GM18498 (cell line): ENCODE results near the gene AOAH.
"Not testable (repeated sequence)": the region's sequence is repeated elsewhere in the genome, so short reads cannot be mapped to it uniquely, and the experiment has no call there.

ENCODE experiments used
- ATAC-seq: cut with Tn5 transposase; IDR thresholded peaks from one replicate; pipeline ENCODE4 v1.9.1; 2021; ENCODE audit warnings: mild to moderate bottlenecking, moderate library complexity; ENCODE audit not compliant: unreplicated experiment

The AOAH gene

DNA sequence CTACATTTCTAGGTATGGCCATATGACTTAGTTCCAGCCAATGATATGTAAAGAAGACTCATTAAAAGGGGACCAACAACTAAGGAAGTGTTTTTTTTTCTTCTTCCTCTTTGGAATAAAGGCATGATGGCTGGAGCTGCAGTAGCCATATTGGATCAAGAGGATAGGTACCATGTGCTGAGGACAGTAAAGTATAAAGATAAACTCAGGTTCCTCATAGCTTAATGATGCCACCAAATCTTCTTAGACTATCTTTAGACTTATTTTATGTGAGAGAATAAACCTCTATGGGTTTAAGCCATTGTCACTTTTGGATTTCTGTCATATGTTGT lies 249.3 kb downstream of the AOAH start:
- no peak for ATAC-seq

DNA sequence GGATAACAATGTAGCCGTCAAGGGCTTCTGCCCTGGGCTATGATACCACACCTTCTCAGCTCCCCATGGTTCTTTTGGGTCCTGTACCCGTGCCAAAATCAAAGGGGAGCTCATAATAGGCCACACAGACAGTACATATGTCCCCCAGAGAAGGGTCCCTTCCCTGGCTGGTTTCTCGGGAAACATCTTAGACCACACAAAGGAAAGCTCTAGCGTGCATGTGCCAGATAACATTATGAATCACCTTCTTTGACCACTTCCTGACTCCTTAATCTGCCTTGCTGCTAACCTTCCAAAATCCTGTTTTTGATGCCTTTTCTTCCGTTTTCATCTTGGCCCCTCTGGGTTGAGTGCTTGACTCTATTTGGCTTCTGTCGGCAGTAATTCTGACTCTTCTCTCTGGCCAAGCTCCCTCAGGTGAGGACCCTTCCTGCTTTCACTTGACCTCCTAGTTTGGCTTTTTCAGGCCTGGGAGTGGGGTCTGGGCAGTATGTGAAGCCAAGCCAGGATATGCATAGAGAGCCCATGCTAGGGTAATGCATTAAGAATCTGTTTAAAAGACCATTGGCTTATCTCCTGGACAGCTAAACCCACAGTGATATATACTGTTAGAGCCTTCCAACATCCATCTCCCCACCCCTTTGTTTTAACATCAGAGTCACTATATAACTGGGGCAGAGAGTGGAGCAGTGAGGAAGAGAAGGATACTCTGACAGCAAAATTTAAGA lies 249.8 kb downstream of the AOAH start:
- ATAC-seq: no peak

- no peak for ATAC-seq
Observed at GRCh38 chr7:36473454-36474282, 250.6 kb downstream of the AOAH start.

DNA sequence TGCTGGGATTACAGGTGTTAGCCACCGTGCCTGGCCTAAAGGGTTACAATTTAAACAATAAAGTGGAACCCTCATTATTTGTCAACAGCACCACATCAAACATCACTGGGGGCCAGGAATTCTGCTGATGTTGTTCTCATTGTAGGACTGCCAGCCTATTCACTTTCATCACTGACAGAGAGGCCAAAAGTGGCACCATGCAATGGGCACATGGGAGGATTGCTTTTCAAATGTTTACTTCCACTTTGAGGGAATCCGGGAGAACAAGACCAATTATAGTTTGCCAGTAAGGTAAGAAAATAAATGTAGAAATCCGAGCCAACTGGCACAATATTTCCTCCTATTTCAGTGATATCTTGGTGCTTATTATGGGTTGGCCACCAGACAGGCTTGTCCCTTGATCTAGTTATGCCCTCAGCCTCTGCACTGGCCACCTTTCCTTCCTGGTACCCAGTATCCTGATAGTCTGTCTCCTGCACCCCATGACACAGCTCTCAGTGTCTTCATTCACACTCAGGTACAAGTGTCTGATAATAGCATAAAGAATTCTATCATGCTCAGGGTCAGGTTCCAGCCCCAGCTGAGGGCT lies 252.1 kb downstream of the AOAH start:
- ATAC-seq: no peak

GRCh38 chr7:36469236-36469635 lies 255.1 kb downstream of the AOAH start:
- ATAC-seq: no peak

- ATAC-seq: no peak
Observed at GRCh38 chr7:36468370-36469101, 255.8 kb downstream of the AOAH start.

DNA sequence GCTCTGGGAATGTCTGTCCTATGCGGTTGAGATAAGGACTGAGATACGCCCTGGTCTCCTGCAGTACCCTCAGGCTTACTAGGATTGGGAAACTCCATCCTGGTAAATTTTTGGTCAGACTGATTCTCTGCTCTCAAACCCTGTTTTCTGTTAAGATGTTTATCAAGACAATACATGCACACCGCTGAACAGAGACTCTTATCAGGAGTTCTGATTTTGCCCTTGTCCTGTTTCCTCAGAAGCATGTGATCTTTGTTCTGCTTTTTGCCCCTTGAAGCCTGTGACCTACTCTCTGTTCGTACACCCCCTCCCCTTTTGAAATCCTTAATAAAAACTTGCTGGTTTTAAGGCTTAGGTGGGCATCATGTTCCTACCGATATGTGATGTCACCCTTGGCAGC lies 258.3 kb downstream of the AOAH start:
- ATAC-seq: not testable (repeated sequence)

GRCh38 chr7:36464271-36464670 lies 260.0 kb downstream of the AOAH start:
- no peak for ATAC-seq
